ENCODE data around the gene SGK1. TPM values are rescaled to one million over a fixed set of nuclear protein-coding genes. Genes with fewer than 3 reads are reported as not detected.

Gene SGK1
- total RNA-seq, result 104 and 123 TPM in 2 replicates

DNA sequence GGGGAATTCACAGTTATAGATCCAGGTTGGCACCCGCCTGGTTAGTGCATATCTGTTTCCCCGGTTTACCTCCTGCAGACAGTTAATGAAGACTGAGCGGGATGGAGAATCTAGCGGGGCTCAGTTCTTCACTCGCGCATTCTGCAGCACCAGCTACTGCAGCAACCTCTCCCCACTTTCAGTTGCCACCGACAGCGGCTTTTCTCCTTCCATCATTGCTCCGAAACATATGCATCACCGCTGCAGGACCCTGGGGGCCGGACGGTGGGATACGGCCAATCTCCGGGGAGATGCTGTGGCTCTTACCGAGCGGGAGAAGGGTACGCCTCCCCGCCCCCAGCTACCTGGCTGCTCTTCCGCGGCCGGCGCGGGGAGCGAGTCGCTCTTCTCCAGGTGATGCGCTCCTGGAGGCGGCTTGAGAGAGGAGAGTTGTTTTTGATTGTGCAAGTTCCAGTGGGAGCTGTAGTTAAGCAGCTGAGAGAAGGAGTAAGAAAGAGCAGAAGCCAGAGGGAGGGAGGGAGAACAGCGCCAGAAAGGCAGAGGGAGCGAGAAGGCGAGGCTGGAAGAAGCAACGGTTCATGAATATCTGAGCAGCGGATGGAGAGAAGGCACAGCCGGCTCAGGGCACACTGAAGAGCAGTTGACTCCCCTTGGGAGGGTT, at the start of gene SGK1:
Gene SGK1, minus strand, starts transcription at position 642 of the 661 bp plus-strand sequence. CDS start 652 bp downstream, outside the sequence.

Data from smooth muscle cell of the umbilical artery (primary cell).